ENCODE measurements around the gene NPHP3.

- TF ChIP-seq CTCF (IDR thresholded peaks at IDR 0.05; ENCODE audit: insufficient read depth, low read length) (no peak), REST (IDR thresholded peaks at IDR 0.05; ENCODE audit: insufficient replicate concordance, low read depth) (no peak)
Measured at GRCh38 chr3:132654190-132654589, 68.0 kb downstream of the NPHP3 start.
